Left cardiac atrium (tissue), 4 donors: ENCODE data around the gene MPO. TPM values are rescaled to one million over a fixed set of nuclear protein-coding genes. Genes with fewer than 3 reads are reported as not detected.

Experiments used
- ATAC-seq, 2 donors: fragments of 200-7000 bp; cut with Tn5 transposase; one replicate each; pipeline ENCODE4 v1.9.1; 2020; ENCODE audit warnings: mild to moderate bottlenecking in 2 of 2, moderate library complexity in 2 of 2
- DNase-seq: peaks from one replicate; pipeline ENCODE4 v3.0.0-alpha.2; 2020
- intact Hi-C, 2 donors: fragments of 100-400 bp; cut with DNase I; formaldehyde crosslinking; loops; one replicate each; pipeline versions ENCODE4 v1.14.1 to v1.15.1; 2022 to 2023
- total RNA-seq, 2 donors: library from RNA; stranded (reverse); fragmentation: NEBNext Ultra II Directional; extraction: Animal tissue kit (Norgen Biotek cat#: 25700); gene quantifications; one replicate each; pipeline ENCODE4 v1.2.1, GENCODE V29; 2021
- donor health status: DM: no; HTN: yes; CAD: no.
- donor health status: DM: no; HTN: yes; CAD: no; lungs with severe emphysema.
- donor health status: DM: yes; HTN: yes; CAD: no.
- donor health status: Dilated cardiomyopathy.

Gene MPO
- total RNA-seq, 2 donors from 2014 or later: 0.24 to 0.32 TPM

DNA sequence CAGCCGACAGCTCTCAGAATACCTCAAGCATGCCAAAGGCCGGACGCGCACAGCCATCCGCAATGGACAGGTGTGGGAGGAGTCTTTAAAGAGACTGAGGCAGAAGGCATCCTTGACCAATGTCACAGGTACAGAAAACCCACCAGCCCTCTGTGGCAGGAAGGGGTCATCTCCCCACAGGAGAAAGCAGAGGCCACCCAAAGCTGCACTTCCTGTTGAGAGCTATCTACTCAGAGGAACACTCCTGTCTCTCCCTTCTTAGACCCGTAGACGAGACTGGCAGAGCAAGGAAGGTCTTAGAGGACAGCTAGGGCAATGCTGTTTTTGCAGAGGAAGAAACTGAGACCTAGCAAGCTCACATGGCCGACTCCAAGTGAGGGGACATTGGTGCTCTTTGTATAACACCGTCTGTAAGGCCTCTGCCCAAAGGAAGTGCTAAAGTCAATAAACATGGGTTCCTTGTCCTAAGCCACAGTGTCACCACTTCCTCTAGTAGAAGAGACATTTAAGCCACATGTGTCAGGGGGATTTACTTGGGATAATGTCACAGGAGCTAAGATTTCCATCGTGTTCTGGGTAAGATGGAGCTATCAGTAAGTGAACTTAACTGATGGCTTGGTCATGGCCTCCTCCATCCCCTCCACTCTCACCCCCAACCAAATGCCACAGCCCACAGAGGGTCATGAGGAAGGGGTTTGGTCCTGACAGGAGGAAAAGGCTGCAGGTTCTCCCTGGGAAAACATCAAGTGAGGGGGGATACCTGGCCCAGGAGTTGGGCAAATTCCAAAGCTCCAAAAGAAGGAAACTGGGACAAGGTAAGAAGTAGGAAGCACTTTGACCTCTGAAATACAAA, 33.0 kb downstream of the MPO start:
- DNase-seq: no peak
- no peak for ATAC-seq
- intact Hi-C loops: loop anchor here in 1 of 2 donors (10.0 kb wide), 1 partner anchor 167 kb away; the partner anchor contains the start of gene RNF43

DNA sequence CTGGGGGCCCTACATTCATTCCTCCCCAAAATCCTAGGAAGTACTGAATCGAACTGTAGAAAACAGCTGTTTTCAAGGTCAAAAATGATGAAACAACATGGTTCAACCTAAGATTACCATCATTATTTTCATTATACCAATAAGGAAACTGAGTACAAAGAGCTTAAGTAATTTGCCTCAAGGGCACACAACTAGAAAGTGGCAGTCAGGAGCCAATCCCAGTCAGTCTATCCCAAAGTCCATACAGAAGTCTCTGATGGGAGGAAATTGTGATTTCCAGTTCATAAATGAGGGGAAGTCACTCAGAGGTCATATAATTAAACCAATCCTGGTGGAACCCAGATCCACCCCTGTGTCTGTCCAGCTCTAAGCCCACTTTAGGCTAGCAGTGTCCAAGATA, 34.0 kb downstream of the MPO start:
- intact Hi-C loops: loop anchor here in 1 of 2 donors (10.0 kb wide), 1 partner anchor 168 kb away; the partner anchor contains the start of gene RNF43
- no peak for DNase-seq
- ATAC-seq: no peak

DNA sequence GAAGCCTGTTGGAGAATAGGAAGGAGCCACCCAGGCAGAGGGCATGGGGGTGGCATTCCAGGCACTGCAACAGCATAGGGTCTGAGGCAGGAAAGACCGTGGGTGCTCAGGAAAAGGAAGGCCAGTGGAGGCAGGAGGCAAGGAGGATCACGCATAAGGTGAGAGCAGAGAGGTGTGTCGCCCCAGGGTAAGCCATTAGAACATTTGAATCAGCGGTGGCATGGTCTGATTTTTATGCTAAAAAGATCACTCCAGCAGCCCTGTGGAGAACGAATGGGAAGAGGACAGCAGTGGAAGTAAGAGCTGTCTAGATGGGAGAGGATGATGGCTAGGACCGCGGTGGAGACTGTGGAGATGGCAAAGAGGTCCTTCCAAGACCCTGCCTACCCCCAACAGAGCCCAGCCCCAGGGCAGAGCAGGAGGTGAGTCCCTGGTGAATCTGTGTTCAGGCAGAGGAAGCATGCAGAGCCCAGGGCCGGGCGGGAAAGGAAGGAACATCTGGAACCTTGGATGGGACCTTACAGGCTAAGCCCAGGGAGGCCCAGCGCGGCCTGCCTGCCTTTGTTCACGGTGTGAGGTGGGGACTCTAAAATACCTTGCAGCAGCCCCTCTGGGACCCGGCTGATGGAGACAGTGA, 34.5 kb downstream of the MPO start:
- intact Hi-C loops: loop anchor here in 1 of 2 donors (10.0 kb wide), 1 partner anchor 169 kb away; the partner anchor contains the start of gene RNF43
- DNase-seq (no peak), ATAC-seq (no peak)

DNA sequence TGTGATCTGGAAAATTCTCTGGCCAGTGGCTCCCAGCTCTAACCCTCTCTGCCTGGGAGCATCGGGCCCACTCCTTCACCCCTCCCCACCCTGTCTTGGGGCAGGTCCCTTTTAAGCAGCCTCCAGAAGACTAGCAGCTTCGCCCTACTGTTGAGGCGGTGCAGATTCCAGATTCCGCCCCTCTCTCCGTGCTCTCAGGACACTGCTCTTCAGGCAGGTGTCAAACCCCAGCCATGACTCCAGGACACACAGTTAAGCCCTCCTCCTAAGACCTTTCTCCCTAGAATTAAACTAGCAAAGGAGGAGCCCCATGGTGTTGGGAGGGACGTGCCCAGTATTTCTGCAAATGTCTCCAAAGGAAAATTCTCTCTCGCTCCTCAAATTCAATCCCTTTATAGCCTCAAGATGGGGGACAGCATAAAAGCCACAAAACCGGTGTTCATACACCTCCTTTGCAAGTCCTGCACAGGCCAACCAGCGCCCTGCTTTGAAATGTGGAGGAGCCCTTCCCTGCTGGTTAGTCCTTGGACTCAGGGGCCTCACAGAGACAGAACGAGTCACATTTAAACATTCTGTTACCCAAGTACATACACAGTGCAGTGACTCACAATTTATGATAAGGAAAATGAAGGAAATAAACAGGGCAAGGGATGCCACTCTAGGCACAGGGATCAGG, 35.2 kb downstream of the MPO start:
- intact Hi-C loops: loop anchor here in 1 of 2 donors (10.0 kb wide), 1 partner anchor 169 kb away; the partner anchor contains the start of gene RNF43
- DNase-seq (no peak), ATAC-seq (no peak)

DNA sequence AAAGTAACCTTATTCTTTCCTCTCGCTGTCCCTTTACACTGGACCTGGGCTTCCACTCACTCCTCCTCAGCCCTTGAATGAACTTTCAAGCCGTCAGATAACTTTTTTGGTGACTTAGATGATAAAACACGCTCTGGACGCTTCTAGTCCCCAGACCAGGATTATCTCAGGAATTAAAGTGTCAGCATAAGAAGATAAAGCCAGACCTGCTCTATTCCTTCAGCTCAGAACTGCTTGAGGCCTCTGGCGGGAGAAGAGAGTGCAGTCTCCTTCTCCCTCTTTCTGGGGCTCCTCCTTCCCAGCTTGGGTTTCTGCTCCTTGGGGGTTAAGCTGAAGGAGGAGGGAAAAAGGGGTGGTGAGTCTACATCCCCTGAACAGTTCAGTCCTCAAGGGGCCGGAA, 35.8 kb downstream of the MPO start:
- intact Hi-C loops: loop anchor here in 1 of 2 donors (10.0 kb wide), 1 partner anchor 170 kb away; the partner anchor contains the start of gene RNF43
- DNase-seq (no peak), ATAC-seq (no peak)

DNA sequence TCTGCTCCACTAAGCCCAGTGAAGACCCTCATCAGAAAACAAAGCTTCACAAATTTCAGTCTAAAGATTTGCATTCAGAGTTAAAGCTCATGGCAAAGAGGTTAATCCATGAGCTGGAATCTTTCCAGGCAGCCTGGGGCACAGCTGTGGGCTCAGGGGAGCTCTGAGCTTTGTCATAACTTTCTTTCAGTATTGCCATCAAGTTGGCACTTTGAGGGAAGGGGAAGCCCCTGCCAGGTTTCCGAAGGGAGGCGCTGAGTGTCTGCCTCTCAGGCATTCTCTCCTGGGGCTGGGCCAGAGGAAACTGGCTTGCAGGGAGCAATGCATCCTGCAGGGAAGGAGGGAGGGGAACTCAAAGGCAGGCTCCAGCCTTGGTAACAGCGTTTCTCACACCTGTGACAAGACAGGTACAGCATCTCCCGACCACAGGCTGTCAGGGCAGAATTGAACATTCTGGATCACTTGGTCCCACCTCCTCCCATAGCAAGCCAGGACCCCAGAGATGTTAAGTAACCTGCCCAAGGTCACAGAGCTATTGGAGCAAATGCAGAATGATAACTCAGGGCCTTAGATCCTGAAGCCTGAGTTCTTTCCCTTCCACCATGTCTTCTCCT, 38.5 kb downstream of the MPO start:
- intact Hi-C loops: loop anchor here in 1 of 2 donors (10.0 kb wide), 1 partner anchor 173 kb away; the partner anchor contains the start of gene RNF43
- no peak for DNase-seq
- ATAC-seq: no peak

DNA sequence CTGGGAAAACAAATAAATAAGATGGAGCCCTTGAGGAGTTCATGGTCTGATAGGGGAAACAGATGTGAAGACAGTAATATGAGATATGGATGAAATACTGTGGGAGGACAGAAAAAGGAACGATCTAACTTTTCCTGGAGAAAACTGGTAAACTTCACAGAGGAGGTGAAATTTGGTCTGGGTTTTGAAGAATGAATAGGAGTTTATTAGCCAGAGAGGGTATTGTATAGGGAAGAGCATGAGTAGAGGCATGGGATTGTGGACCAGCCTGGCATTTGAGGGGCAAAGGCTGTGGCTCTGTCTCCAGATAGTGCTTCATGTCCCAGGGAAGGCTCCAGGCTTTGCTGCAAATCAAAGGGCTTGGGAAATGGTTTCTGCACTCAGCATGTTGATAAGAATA, 40.7 kb downstream of the MPO start:
- intact Hi-C loops: loop anchor here in 1 of 2 donors (10.0 kb wide), 1 partner anchor 175 kb away; the partner anchor contains the start of gene RNF43
- ATAC-seq (no peak), DNase-seq (no peak)

DNA sequence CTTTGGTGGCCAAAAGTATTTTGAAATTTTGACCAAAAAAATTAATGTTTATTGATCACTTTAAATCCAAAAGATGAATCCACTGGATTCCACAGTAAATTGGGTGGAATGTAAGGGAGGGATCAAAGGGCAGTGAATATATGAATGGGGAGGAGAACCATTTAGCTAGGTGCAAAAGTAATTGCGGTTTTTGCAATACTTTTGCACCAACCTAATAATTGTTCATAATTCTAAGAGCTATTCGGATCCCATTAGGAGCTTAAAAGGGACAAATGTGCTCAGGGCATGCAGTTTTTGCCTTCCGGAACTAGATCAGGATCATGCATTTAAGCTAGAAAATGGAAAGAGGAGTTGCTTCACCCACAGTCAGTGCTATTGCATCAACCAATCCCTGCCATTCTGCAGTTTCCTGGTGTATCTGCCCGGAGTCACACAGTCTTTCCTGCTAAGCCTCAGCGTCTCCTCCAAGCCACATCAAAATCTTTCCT, 42.5 kb downstream of the MPO start, which contains the start of gene LPO:
LPO (plus strand) TSS at position 438 of the 488 bp plus-strand sequence. CDS start 4,396 bp downstream, outside the sequence.
- no peak for ATAC-seq
- intact Hi-C loops: no loop called here
- DNase-seq: no peak

DNA sequence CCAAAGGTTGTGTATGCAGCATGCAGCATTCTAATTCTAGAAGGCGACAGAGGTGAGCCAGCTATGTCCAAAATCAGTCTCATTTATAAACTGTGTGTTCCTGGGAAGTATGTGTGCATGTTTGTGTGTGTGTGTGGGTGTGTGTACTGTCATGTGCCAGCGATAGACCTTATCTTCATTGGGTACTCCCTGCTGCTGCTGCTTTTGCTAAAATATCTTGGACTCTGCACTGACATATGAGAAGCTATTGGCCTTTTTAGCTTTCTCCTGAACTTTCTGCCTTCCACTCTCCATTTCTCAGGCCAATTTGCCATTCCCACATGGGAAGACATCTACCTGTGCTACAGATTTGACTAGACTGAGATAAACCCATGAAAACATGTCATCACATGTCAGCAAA, 44.3 kb downstream of the MPO start:
- DNase-seq (no peak), ATAC-seq (no peak)
- intact Hi-C loops: no loop called here

DNA sequence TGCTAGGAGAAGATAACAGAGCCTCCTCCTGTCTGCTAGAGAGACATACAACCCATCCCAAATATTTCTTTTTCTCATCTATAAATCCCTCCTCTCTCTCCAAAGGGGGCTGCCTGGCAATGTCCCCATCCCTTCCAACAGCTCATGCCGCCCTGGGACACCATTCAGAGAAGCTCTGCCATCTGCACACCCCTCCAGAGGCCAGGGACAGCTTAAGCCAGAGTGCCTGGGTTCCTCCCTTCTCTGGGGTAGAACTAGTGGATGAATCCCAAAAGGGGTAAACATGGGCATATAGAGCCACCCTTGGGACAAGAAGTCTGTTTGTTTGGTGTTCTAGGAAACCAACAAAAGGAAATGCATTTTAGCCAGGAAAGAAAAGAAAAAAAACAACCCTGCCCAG, 44.9 kb downstream of the MPO start:
- intact Hi-C loops: no loop called here
- ATAC-seq: no peak
- no peak for DNase-seq

DNA sequence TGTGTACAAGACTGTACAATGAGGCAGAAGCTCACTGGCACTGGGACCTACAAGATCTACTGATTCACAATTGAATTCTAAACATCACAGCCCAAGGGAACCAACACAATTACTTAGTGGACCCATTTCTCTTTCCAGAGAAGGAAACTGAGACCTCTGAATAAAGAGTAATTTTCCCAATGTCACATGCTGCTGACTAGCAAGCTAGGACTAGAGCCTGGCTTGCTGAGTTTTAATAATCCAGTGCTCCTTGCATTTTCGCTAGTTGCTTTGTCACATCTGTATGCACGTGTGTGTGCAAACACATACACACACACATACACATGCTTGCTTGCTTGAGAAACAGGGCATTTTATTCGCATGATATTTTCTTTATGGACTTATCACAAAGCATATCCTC, 46.2 kb downstream of the MPO start:
- ATAC-seq (no peak), DNase-seq (no peak)
- intact Hi-C loops: no loop called here

DNA sequence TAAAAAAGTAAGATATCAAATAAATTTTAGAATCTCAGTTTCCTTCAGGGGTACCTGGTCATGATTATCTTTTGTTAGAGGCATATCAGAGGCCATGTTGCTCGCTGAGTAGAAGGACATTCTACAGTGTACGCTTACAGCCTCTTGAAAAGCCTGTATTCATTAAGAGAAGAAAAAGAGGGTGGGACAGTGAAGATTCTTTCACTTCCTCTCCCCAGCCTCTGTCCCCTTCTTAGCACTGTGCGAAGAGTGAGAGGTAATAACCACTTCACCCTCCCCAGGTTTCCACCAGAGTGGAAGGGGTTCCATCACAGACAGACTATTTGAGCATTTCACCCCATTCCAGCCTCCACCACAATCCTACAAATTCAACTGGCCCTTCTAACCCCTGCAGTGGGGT, 47.2 kb downstream of the MPO start:
- intact Hi-C loops: no loop called here
- ATAC-seq (peak in 1 of 2 donors; percentile 25), DNase-seq (no peak)

DNA sequence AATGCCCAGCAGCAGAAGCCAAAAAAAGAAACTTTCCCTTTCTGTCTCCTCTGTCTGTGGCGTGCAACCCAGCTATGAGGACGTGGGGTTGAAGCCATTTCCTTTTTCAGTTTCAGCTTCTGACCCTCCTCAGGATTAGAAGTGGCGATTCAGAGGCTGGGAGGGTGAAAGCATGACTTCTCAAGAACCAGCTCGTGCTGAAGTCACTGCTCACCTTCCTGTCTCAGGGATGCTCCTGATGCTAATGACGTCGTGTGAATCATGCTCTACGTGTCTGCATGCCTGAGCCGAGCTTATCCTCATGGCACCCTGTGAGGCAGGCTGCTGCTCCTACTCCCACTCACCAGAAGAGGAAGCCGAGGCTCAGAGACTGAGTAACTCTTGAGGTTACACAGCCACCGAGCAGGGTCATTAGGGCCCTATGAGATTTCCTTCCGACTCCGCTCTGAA, 48.0 kb downstream of the MPO start:
- intact Hi-C loops: no loop called here
- ATAC-seq: peak in 1 of 2 donors; percentile 78
- no peak for DNase-seq

DNA sequence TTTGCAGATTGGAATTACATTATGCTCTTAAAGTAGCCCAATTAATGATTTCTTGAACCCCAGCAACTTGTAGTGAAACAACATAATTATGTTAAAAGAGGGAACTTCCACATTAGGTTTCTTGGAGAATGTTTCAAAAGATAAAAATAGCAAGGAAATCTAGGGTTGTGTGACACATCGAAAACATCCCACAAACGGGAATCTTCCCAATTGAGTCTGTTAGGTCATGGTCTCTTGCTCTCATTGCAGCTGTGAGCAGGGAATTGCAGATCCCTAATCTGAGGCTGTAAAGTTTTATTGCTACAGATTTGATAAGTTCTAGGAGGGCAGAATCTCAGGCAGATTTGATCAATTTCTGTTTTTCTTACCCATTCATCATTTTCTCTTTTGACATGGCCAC, 49.1 kb downstream of the MPO start:
- intact Hi-C loops: no loop called here
- DNase-seq (no peak), ATAC-seq (no peak)

DNA sequence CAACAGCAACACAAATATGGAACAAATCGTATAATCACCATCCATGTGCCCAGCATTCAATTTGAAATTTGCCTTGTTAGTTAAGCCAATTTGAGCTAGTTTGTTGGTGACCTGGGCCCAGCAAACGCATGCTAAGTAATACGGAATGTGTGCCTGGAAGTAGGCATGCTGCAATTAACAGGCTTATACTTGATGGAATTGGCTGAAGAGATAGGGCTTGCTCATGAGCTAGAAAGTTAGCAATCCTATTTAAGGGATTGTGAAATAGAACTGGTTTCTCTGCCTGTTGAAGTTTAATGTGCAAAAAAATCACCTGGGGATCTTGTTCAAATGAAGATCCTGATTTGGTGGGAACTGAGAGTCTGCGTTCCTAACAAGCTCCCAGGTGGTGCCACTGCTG, 50.9 kb downstream of the MPO start:
- intact Hi-C loops: no loop called here
- no peak for ATAC-seq

DNA sequence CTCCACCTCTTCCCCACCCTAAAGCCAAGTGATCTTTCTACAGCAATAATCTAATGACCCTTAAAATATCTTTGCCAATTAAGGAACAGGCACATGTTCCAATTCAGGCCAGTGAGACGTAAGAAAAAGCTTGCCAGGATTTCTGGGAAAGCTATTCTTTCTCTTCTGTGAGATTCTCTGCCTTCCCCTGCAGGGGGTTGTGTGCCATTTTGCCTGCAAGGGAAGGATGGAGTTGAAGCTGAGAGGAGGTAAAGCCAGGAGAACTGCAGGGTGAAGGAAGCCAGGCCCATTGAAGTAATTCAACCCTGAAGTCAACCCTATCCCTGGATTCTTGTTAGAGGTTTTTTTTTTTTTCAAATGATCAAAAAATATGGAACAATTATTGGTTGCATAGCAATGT, 51.4 kb downstream of the MPO start:
- DNase-seq (no peak), ATAC-seq (no peak)
- intact Hi-C loops: no loop called here

More for the DNA sequence above, 50.9 kb downstream of the MPO start:
- no peak for DNase-seq

DNA sequence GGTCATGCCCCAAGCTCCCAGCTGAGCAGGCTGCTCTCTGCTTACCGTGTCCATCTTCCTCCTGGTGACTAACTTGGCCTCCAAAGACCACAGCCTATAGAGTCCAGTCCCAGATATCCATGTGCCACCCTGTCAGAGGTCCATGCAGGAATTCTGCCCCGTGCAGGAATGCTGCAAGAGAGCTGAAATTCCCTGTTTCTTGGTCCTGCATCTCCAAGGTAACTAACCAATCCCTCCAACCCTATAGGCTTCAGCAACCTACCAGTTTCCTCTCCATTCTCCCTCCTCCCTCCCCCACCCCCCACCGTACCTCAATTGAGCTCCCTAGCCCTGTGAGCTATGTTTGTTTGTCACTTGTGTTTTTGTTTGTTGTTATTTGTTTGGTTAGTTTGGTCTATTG, 52.1 kb downstream of the MPO start:
- intact Hi-C loops: no loop called here
- ATAC-seq: no peak
- no peak for DNase-seq

DNA sequence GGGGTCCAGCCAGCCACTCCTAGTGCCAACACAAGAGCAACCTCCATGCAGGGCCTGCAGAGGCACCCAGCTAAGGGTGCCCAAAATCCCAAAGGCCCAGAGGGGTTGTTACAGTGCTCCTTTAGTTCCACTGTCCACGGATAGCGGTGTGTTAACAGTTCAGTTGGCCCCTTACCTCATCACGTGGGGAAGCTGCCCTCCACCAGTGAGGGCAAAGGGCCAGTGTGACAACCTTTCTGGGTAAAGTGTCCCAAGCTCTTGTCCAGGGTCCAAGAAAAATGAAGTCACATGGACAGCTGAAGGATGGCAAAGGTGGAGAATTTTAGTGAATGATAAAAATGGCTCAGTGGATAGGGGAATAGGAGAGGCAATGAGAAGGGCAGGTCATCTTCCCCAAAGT, 53.0 kb downstream of the MPO start:
- DNase-seq (no peak), ATAC-seq (no peak)
- intact Hi-C loops: no loop called here

DNA sequence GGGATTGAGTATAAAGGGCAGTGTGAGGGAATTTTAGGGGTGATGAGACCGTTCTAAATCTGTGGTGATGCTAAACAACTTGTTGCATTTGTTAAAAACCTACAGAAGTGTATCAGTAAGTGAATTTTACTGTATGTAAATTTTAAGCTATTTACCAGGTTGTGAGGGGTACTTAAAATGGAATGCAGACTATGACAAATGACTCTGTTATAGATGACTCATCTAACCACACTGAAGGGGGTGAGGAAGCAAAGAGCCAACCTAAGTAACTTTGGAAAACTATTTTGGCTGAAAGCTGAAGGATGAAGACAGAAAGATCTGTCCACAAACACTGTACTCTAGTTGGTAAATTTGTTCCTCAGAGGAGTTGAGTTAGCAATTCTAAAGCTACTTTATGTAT, 56.4 kb downstream of the MPO start:
- DNase-seq (no peak), ATAC-seq (no peak)
- intact Hi-C loops: no loop called here
